Measurements from ENCODE around the gene COL4A6.
"Not testable (repeated sequence)": the region's sequence is repeated elsewhere in the genome, so short reads cannot be mapped to it uniquely, and the experiment has no call there.

COL4A6 gene

DNA sequence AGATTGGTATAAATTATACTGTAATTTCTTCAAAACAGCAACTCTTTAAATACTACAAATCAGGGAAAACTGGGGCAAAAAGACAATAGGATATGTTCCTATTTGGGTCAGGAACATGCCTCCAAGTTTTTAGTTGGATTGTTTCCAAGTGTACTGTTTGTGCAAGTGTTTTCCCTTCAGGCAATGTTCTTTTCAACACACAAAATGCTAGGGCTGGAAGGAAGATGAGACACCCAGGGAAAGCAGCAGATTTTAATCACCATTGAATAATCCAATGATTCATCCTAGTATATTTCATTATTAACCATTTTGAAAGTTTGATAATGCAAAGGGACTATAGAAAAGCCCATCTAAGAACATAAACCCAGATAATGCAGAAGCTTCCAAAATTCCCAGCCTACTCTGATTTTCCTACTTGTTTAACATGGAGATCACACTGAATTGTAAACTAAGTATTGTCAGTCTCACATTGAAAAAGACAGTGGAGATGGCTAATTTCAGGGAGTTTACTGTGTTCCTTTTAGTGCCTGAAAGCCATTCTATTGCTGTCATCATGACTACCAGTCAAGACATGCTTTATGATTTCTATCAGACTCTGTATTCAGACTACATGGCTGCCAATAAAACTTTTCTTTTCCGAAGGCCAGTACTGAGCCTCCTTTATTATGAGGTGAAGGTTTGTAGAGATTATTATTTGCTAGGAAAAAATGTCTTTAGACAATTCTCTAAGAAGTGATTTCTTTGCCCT lies 38.6 kb downstream of the COL4A6 start:
- DNase-seq, result no peak

DNA sequence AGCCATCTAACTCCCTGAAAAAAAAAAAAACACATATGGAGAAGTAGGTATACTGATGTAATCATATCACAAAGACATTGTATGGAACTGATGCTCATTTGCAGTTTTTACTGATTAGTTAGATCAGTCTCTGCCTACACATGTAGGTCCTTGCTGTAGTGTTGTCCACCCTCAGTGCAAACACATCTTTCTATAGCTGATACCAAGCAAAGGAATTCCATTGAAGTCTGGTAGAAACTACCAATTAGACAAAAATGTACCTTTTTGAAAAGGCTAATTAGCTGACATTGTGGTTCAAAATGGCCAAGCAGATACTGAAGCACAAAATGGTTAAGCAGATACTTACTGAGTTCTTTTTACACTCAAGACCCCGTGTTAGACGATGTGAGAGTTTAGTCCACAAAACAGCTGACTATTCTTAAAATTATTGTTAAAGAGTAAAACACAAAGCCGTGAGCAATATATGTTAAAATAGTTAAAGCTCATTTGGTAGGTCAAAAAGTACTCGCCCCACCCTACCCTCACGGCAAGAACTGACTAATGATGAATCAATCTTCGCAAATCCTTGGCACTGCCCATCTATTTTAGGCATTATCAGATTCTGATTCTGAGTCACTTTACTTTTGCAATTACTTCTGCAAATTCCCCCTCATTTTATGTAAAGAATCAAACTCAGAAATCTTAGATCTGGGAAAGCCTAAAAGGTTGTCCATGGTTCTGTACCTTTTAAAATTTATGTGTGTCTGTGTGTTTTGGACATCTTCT lies 40.4 kb downstream of the COL4A6 start:
- no peak for DNase-seq

DNA sequence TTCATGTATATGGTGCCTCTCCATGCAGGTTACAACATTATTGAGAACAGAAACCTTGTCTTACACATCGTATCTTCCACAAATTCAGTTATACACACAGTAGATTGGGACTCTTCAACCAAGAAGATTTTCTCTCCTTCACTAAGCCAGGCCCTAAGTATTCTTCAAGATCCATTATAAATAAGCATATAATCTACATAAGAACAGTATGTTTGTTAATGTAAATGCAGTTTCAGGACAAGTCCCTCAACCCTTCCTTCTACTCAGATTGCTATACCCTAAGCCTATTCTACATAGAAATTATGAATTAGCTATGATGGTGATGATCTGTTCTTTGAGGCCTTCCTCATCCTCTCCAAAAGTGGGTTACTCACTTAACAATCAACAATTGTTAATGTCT lies 41.2 kb downstream of the COL4A6 start:
- no peak for DNase-seq

DNA sequence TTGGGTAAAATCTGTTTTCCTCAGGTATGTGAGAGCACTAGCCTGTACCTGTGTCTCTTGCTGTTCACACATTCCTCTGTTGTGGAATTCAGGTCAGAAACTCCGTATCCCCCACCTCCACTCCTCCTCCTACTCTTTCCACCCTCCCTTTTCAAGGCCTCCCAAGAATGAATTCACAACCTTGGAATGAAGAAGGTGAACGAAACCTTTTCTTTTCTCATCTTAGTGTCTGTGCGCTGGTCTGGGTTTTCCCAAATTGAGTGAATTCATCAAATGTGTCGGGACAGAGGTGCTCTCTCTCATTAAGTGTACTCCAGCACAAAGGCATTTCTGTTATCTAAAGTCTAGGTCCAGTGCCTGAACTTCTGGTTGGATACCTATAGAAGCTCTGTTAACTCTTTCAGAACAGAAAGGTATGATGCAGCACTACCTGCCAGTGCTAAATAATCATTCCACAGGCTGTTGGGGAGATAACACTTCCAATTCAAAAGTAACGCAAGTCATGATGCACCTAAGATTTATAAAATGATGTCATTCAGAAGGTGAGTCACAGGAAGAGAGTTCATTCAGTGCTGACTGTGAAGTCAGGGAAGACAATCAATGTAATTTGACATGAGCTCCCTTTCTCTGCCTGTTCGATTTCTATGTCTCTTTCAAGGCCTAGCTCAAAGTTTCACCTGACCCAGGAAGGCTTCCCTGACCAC lies 41.9 kb downstream of the COL4A6 start:
- DNase-seq, result no peak

DNA sequence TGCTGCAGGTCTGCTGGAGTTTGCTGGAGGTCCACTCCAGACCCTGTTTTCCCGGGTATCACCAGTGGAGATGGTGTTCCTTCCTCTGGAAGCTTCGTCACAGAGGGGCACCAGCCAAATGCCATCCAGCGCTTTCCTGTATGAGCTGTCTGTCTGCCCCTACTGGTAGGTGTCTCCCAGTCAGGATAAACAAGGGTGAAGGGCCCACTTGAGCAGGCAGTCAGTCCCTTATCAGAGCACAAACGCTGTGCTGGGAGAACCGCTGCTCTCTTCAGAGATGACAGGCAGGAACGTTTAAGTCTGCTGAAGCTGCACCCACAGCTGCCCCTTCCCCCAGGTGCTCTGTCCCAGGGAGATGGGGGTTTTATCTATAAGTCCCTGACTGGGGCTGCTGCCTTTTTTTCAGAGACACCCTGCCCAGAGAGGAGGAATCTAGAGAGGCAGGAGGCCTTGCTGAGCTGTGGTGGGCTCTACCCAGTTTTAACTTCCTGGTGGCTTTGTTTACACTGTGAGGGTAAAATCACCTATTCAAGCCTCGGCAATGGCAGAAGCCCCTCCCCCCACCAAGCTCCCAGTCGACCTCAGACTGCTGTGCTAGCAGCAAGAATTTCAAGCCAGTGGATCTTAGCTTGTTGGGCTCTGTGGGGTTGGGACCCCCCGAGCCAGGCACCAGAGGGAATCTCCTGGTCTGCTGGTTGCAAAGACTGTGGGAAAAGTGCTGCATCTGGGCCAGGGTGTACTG lies 47.1 kb downstream of the COL4A6 start:
- not testable (repeated sequence) for DNase-seq

DNA sequence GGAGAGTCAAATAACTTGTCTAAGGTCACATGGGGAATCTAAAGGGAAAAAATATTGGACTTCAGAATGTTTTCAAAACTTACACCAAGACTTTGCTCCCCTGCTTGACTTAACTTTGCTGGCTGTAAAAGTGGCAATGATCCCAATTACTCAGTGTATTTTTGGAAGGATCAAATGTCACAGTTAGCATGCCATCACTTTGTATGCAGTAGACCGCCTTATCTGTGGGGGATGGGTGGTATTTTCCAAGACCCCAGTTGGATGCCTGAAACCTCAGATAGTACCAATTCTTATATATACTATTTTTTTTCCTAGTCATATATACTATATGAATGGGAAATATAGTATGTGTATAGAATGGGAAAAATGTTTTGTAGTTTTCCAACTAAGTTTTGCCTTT lies 53.4 kb downstream of the COL4A6 start:
- DNase-seq, result no peak

DNA sequence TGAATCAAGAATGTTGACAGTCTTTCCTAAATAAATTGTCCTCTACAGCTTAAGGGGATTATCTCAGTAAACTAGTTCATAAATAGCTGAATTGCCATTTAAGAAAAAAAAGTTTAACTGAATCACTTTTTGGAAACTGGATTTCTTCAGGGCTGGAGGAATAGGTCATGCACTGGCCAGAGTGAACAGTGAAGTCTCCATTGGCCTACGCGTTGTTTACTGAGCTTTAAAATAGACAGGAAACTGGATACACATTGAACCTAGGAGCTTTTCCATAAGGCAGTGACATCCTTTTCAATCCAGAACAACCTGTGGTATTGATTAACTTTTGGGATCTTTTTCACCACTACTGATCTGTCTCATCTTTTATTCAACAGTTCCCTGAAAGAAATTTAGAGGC lies 58.0 kb downstream of the COL4A6 start:
- no peak for DNase-seq

DNA sequence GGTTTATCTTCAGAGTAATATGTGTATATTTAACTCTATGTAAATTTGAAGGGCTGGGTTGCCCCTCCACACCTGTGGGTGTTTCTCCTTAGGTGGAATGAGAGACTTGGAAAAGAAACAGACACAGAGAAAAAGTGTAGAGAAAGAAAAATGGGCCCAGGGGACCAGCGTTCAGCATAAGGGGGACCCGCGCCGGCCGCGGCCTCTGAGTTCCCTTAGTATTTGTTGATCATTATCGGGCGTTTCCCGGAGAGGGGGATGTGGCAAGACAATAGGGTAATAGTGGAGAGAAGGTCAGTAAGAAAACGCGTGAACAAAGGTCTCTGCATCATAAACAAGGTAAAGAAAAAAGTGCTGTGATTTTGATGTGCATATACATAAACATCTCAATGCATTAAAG lies 61.4 kb downstream of the COL4A6 start:
- not testable (repeated sequence) for DNase-seq

DNA sequence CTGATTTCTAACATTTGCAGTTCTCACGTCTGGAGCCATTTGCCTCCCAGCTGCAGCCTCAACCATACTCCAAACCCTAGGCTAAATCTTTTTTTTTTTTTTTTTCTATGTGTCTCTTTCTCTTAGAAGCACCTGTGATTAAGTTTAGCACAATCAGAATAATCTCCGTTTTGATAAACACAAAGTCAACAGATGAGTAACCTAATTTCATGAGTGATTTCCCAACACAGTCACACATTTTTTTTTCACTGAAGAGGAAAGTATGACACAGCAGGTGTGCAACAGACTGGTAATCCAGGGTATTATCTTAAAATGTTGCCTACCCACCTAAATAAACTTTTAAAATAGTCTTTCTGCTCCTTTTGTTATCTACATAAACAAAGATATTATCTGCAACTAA lies 62.6 kb downstream of the COL4A6 start:
- DNase-seq, result not testable (repeated sequence)

DNA sequence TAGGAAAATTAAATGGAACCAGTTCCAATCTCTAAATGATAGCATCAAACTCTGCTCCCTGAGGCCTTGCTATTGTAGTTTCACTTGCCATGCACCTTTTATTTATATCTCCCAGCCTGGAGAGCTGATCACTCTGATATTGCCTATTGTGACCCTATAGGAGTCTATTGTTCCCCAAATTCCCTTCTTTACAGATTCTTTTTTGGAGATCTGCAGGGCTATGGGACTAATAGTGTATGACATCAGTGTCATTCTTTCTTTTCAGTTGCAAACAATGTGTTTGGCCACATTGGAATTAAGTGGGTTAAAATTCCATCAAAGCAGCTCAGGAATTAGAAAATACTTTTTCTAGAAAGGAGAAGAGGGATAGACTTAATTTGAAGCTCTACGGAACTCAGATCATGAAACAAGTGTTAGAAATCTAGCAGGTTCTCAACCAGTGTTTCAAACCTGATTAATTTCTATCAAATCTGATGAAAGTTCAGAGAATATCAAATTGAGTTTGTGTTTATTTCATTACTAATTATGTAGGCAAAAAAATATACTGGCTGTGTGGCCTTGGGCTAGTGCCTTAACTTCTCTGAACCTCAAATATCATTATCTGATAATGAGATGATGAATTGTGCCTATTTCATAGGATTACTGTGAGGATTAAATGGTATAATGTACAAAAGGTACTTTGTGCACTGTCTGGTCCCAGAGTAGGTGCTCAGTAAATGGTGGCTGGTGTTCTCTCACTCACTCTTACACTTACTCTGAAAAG lies 71.4 kb downstream of the COL4A6 start:
- DNase-seq, result no peak

DNA sequence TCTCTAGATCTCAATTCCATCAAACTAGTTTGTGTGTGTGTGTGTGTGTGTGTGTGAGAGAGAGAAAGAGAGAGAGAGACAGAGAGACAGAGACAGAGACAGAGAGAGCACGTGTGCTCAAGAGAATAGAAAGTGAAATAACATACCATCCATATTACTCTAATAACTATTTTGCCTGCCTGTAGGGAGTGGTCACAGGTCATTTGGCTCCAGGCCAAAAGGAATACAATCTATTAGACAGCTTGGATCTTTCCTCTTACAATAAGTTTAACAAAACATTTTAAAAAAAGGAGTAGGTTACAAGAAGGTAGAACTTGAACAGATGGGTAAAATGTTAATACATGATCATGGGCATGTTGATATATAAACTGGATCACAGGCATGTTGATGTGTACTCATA lies 76.2 kb downstream of the COL4A6 start:
- DNase-seq, result no peak

DNA sequence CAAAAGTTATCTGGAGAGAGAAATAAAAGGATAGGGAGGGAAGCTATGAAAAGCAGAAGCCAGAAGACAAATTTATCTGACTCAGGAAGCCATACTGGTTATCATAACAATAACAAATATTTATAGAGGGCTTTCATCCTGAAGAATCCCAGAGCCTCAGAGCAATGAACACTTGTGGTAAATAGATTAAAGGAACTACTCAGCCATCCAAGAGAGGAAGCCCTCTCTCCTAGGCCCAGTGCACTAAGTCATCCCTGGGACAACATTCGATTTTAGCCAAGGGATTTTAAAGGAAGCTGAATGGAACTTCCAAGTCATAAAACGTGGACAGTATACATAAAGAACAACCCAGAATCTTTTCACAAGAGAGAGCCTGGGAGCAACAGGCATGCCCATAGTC lies 76.9 kb downstream of the COL4A6 start:
- DNase-seq, result no peak

DNA sequence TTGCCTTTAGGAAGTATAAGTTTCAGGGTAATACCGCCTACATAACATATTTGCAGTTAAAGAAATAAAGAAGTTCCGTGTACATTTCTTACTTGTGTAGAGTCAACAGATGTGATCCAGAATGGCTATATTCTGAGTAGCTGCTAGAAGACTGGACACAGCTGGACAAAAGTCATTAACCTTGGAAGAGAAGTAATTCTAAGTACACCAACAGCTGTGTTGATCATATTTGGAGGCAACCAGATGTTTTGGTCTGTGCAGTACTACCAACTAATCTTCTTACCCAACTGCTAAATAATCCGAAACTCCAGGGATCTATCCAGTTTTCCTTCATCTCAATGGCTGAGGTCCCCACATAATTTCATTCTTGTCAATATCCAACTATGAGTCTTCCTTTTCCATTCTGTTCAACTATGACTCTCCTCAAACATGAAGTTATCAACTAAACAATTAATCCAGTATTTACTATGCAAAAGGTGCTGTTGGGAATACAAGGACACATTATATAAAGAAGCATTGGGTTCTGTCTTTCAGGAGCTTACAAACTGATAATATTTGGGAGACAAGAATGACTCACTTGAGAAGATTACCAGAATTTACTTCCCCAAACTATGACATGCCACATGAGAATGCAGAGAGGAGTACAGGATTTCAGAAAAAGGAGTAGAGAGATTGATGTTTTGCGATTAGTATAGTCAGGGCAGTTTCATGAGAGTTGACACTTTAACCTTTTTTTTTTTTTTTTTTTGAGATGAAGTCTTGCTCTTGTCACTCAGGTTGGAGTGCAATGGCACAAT lies 78.2 kb downstream of the COL4A6 start:
- DNase-seq, result no peak

DNA sequence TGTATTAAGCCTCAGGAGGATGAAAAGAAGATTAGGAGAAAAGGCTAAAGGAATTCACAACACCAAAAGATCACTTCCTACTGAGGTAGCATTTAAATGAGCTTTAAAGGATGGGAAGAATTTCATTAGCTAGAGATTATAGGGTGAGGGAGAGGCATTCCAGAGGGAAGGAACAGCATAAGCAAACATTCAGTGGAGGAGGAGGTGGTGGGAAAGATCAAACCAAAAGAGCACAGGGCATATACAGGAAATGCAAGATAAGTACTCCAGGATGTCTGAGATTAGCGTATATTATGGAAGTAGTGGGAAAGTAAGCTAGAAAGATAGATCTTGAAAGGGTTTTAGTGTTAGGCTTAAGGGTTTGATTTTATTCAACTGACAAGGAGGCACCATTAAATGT lies 84.8 kb downstream of the COL4A6 start:
- no peak for DNase-seq

DNA sequence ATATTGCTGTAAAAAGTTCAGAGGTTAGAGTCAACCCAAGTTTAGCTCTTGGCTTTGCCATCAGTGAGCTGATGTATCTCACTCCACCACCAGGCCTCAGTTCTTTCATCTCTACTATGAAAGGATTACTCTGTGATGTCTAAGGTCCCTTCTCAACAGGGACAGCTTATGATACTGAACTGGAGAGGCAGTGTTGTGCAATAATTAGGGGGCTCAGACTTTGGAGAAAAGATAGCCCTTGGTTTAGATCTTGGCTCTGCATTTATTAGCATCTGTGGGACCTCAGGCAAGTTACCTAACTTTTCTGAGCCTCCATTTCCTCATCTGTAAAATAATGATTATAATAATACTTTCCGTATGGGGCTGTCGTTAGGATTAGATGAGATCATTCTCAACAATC lies 89.0 kb downstream of the COL4A6 start:
- DNase-seq, result no peak

DNA sequence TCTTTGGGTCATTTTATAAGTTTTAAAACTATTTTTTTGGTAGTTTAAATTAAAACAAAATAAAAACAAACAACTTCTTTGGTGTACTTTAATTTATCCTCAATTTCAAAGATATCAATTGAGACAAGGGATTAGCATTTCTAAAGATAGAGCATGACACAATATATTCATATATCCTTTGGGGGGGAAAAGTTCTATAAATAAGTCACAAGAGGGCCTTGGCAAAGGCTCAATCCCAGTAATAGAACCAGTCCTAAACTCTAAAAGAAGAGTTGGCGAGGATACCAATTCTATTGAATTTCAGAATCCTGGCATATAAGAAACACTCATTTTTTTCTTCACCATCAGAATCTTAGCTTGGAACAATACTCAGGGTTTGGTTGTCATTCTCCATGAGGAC lies 89.7 kb downstream of the COL4A6 start:
- DNase-seq, result no peak

DNA sequence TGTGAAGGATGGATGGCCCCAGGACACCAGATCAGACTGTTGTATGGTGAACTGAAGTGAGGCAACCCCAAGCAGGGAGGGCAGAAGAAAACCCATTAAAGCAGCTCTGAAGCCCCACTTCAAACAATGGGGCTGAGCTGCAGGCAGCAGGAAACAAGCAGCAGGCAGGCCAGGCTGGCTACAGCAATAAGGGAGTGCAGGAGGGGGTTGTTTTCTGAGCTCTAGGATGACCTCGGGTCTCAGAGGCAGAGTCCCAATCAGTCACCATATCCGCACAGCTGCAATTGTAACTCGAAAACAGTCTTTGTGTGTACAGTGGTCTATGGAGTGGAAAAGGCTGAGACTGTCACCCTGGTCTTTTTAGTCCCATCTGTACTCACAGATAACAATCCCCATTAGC lies 90.4 kb downstream of the COL4A6 start:
- no peak for DNase-seq

DNA sequence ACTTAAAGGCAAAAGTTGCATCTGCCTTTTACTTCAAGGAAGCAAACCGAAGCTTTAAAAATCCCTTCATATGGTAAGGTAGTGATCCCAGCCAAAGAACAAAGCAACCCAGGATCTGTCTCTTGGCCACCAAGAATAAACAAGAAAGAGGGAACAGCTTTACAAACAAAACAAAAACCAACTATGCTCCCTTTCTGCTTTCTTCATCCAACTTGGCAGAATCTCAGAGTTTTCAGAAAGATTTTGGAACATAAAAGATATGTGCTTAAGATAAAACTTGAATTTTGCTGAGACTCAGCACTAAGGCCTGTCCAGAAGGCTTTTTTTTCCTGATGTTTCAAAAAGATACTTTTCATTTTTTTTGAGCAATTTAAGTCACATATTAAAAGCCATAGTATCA lies 94.0 kb downstream of the COL4A6 start:
- no peak for DNase-seq

DNA sequence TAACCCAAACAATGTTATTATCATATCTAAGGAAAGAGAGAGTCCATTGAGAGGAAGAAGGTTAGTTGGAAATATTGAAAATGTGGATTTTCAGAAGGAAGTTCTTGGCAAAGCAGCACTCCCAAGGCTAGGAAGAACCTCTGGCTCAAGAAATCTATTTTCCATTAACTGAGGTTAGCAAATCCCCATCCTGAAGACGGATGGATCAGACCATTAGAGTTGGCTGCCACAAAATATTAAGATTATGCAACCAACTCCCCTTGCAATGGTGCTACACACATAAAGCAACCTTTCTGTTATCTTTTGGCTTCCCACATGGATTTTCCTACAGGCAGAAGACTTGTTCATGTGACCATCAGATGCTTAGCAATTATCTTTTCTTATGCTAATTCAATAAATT lies 96.3 kb downstream of the COL4A6 start:
- no peak for DNase-seq

DNA sequence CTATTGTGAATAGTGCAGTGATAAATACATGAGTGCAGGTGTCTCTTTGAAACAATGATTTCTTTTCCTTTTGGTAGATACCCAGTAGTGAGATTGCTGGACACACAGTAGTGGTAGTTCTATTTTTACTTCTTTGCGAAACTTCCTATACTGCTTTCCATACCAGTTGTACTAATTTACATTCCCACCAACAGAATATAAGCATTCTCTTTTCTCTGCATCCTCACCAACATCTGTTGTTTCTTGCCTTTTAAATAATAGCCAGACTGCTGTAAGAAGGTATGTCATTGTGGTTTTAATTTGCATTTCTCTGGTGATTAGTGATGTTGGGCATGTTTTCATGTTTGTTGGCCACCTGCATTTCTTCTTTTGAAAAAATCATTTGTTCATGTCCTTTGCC lies 105.9 kb downstream of the COL4A6 start:
- no peak for DNase-seq

DNA sequence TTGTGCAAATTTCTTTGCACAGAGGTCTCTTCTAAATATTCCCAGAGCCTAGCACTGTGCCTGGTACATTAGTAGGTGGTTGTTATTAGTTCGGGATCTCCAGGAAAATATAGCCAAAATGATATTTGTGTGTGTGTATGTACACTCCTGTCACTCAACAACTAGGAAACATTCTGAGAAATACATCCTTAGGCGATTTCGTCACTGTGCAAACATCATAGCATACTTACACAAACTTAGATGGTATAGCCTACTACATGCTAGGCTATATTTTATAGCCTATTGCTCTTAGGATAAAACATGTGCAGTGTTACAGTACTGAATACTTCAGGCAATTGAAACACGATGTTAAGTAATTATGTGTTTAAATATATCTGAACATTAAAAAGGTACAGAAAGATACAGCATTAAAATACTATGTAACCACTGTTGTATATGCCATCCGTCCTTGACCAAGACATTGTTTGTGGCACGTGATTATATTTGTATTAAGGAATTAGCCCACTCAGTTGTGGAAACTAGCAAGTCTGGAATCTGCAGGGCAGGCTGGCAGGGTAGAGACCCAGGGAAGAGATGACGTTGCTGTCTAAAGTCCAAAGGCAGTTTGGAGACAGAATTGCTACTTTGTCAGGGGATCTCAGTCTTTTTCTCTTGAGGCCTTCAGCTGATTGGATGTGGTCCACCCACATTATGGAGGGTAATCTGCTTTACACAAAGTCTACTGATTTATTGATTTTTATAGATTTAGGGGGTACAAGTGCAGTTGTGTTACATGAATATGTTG lies 106.9 kb downstream of the COL4A6 start:
- DNase-seq, result no peak

Measured in inflammatory macrophage treated with lipopolysaccharide for 4 hours (primary cell).